Right cardiac atrium (tissue), 5 donors: ENCODE results near the gene SUGP1. TPM values are rescaled to one million over a fixed set of nuclear protein-coding genes. Genes with fewer than 3 reads are reported as not detected.

Experiments
- ATAC-seq, 2 donors: fragments of 200-7000 bp; cut with Tn5 transposase; one replicate each; pipeline versions ENCODE4 v1.8.0 to v1.9.1; 2020; ENCODE audit warnings: moderate library complexity in 2 of 2, mild to moderate bottlenecking in 1 of 2
- DNase-seq, 3 donors: peaks; one replicate each; pipeline ENCODE4 v3.0.0-alpha.2; 2020
- H3K27ac ChIP-seq: one replicate; pipeline ENCODE4 v1.5.1; 2013; ENCODE audit warnings: mild to moderate bottlenecking, low read length, control low read depth, moderate library complexity
- H3K27me3 ChIP-seq: one replicate; pipeline ENCODE4 v1.6.1; 2013; ENCODE audit not compliant: control insufficient read depth, insufficient read depth
- H3K4me1 ChIP-seq: one replicate; pipeline ENCODE4 v1.6.1; 2013; ENCODE audit warnings: low read length; ENCODE audit not compliant: control insufficient read depth, insufficient read depth
- H3K4me3 ChIP-seq: one replicate; pipeline ENCODE4 v1.5.1; 2013; ENCODE audit warnings: low read length, control low read depth
- H3K9me3 ChIP-seq: one replicate; pipeline ENCODE4 v1.6.1; 2013; ENCODE audit warnings: low read length; ENCODE audit not compliant: control insufficient read depth
- WGBS: extraction: QIAGEN DNeasy Blood & Tissue Kit; methylation state at CpG from one replicate; pipeline ENCODE4 v1.1.7; 2013; 5-methylcytosine and 5-hydroxymethylcytosine counted together
- intact Hi-C, 4 donors: fragments of 100-400 bp; cut with DNase I; formaldehyde crosslinking; loops; one replicate each; pipeline versions ENCODE4 v1.11.0 to v1.14.0; 2022 to 2023
- polyA plus RNA-seq: library from polyadenylated mRNA; stranded (reverse); fragments of 200-250 nt; gene quantifications from one replicate; pipeline ENCODE4 v1.2.3, GENCODE V29; 2013
- total RNA-seq, 4 donors: library from RNA; stranded (reverse); fragmentation: NEBNext Ultra II Directional; extraction: Animal tissue kit (Norgen Biotek cat#: 25700); gene quantifications; one replicate each; pipeline ENCODE4 v1.2.1, GENCODE V29; 2021
- donor health status: healthy with polysubstance abuse.
- donor health status: DM: no; HTN: yes; CAD: no.
- donor health status: DM: no; HTN: no; CAD: no.
- donor health status: DM: no; HTN: yes; CAD: no; lungs with severe emphysema.
- donor health status: DM: yes; HTN: yes; CAD: no.

SUGP1 gene
- total and polyA plus RNA-seq, 5 donors, result 27.4 to 44.9 (median 41.2) TPM

DNA sequence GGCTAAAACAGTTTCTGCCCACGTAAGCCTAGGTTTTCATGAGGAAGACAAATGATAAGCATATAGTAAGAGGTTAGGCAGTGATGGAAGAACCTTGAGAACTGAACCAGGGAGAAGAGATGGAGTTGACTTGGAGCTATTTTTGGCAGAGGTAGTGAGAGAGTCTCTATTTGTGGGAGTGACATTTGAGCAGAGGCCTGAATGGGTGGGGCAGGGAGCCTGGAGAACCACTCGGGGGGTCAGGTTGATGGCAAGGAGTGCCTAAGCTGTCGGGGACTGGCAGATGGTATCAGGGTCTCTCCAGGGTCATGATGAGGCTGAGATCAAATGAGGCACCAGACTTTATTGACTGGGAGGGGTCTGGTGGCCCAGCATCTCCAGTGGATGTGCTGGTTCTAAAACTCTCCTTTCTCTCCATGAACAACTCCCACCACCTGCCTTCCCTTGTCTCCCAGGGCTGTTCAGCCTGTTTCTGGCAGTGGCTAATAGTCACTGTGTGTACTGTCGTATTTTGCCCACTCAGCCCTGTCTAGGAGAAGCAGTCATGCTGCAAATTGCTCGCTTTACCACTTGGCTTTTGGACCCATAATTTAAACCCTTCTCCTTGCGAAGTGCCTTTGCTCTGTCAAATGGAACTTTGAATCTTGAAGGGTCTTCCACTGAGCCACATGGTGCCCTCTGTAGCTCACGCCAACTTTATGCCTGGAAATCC is 3.9 kb upstream of the SUGP1 start:
- Histone ChIP-seq H3K4me3 (no peak overlapping the region), H3K4me1 (peaks cover 6% of the 10 kb centered on the region), H3K27me3 (no peaks in the 10 kb centered on the region), H3K9me3 (no peaks in the 10 kb centered on the region), H3K27ac (peak overlapping the region; percentile 55)
- ATAC-seq (no peak), DNase-seq (no peak)
- intact Hi-C loops, result loop anchor here in 1 of 4 donors (10.0 kb wide), 1 partner anchor 129 kb away; the partner anchor contains the start of genes BORCS8 and RFXANK
- 77% methylated on average over 7 of the region's 7 CpGs for whole genome bisulfite sequencing

DNA sequence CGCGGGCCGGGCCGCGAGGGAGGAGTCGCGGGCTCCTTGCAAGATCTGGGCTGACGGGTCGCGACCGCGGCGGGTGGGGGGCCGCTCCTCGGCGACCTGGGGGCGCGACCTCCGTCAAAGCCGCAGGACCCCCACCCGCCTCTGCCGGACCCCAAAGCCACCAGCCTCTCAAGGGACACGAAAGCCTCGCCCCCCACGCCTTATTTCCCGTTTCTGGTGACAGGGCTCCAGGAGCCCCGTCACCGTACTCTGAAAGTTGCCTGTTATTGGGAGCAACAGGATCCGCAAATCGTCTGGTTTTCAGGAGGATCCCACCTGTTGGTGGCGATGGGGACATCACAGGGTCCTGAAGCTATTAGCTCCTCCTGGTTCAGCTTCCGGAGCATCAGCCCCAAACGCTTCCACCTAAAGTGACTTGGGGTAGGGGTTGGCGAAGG is 850 bp upstream of the SUGP1 start:
- H3K4me1 ChIP-seq, result peaks cover 6% of the 10 kb centered on the region
- H3K27me3 ChIP-seq, result no peaks in the 10 kb centered on the region
- no peak for ATAC-seq
- 1% methylated on average over 34 of the region's 34 CpGs for WGBS
- peak overlapping the region; percentile 87 for H3K27ac ChIP-seq
- DNase-seq, result peak in 1 of 3 donors; percentile 77
- H3K4me3 ChIP-seq, result peak overlapping the region; percentile 81
- intact Hi-C loops, result loop anchor here in 1 of 4 donors (10.0 kb wide), 1 partner anchor 126 kb away; the partner anchor contains the start of genes BORCS8 and RFXANK
- no peaks in the 10 kb centered on the region for H3K9me3 ChIP-seq

DNA sequence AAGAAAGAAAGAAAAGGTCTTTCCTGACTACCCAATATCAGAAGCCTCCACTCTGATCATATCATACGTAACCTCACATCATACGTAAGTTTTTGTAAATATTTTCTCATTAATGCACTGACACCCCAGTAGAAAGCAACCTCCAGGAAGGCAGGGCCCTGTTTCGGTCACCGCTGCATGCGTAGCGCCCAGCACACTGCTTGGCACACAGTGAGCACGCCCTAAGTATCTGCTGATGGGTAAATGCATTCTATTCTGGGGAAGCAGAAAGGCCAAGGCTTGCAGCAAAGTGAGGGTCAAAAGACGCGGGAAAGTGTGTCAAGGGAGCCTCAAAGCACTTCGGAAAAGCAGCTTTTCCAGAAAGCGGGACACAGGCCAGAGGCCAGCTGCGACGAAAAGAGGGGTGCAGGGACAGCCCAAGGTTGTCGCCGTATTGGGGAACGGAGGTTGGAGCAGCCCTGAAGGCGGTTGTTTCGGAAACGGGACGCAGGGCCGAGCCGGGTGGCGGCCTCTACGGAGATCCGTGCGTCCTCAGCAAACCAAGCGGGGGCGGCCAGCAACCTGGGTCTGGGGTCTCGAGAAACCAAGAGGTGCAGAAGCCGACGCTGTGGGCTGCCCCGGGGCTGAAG is 463 bp downstream of the SUGP1 start:
- Histone ChIP-seq H3K27ac (peak overlapping the region; percentile 72), H3K4me1 (peaks cover 6% of the 10 kb centered on the region), H3K27me3 (no peaks in the 10 kb centered on the region), H3K4me3 (peak overlapping the region; percentile 81), H3K9me3 (no peaks in the 10 kb centered on the region)
- DNase-seq (peak in 1 of 3 donors; percentile 33), ATAC-seq (peak in 1 of 2 donors; percentile 10)
- intact Hi-C loops, result loop anchor here in 1 of 4 donors (10.0 kb wide), 1 partner anchor 125 kb away; the partner anchor contains the start of genes BORCS8 and RFXANK
- 7% methylated on average over 32 of the region's 32 CpGs for WGBS

DNA sequence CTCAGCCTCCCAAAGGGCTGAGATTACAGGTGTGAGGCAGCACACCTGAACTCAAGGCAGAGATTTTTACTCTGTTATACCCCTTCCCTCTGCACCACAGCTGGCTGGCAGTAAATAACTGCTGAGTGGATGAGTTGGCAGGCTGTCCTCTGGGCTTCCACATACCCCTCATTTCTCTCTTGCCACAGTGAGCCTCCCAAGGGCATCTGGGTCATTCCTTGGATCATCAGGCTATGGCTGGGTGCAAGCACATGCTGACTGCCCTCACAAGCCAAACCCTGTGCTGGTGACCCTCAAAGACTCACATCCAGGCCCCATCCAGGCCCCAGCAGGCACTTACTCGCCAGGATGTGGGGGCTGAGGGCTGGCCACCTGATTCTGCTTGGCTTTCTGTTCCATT is 4.2 kb downstream of the SUGP1 start:
- ATAC-seq (no peak), DNase-seq (peak in 1 of 3 donors; percentile 23)
- Histone ChIP-seq H3K27ac (no peak overlapping the region), H3K9me3 (no peaks in the 10 kb centered on the region), H3K4me1 (no peaks in the 10 kb centered on the region), H3K4me3 (no peak overlapping the region), H3K27me3 (no peaks in the 10 kb centered on the region)
- intact Hi-C loops, result no loop called here
- 97% methylated on average over 1 of the region's 1 CpG for WGBS

DNA sequence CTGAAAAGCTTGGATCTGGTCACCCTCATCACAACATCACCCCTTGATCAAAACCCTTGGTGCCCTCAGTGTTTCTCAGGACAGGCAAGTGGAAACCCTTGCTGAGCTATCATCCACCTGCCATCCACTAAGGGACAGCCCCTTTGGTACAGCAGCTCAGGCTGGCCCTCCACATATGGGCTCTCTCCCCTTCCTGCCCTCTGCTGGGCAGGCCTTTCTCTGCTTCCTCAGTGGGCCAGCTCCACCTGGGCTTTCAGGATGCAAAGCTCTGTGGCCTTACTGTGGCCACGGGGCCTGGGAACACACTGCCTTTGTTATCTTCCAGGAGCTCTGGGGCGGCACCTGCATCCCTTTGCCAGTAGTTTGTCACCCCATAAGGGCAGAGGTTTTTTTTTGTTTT is 4.9 kb downstream of the SUGP1 start:
- DNase-seq (no peak), ATAC-seq (no peak)
- no peaks in the 10 kb centered on the region for H3K27me3 ChIP-seq
- no peak overlapping the region for H3K27ac ChIP-seq
- H3K4me3 ChIP-seq, result no peak overlapping the region
- H3K9me3 ChIP-seq, result no peaks in the 10 kb centered on the region
- WGBS, result 86% methylated on average over 2 of the region's 2 CpGs
- no peaks in the 10 kb centered on the region for H3K4me1 ChIP-seq
- intact Hi-C loops, result no loop called here

DNA sequence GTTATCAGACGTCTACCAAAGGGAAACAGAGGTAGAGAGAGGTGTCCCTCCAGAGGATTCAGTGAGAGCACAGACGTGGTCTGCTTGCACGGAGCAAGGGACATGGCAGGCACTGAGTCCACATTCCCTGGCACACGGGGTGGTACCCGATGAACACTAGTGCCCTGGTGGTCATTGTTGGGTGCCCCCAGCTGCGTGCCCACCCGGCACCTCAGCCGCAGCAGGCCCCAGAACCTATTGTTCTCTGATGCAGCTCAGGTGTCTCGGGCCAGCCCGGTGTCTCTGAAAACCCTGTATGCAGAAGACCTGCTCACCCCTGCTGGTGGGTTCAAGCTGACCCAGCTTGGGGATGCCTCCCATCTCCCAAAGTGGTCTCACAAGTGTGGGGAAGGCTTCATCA is 11.9 kb downstream of the SUGP1 start:
- no peak for ATAC-seq
- Histone ChIP-seq H3K9me3 (no peaks in the 10 kb centered on the region), H3K4me3 (no peak overlapping the region), H3K27me3 (no peaks in the 10 kb centered on the region), H3K27ac (no peak overlapping the region), H3K4me1 (no peaks in the 10 kb centered on the region)
- intact Hi-C loops, result no loop called here
- DNase-seq, result no peak
- WGBS, result 95% methylated on average over 10 of the region's 10 CpGs

DNA sequence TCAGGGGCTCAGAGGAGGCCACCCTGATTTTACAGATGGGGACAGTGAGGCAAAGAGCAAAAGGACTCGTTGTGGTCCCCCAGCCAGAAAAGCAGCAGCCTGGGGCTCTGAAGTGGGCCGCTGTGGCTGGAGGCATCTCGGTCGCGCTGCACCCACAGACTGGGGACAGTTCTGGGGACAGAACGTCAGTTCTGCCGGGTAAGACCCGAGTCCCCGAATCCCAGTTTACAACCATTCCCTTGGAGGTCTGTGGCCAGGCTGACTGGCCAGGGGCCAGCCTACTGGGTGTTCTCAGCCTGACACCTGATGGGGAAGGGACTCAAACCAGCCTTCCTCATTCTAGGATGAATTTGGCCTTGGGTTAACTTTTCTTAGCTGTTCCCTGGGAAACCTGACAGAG is 14.1 kb downstream of the SUGP1 start:
- no peak for ATAC-seq
- intact Hi-C loops, result no loop called here

DNA sequence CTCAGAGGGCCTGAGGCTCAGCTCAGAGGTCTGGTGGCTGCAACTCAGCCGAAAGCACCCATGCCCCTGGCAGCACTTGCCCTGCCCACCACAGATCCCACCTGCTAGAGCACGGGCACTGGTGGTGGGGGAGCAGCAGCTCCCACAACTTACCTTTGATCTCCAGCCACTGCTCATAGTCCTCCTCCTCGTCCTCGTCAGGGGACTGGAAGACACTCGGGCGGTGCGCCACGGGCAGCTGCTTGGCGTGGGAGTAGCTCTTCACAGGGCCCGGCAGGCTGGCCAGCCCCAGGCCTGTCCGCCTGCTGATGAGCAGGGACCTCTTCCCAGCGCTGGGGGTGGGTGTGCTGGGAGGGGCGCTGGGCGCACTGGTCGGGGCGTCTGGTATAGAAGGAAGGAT is 14.6 kb downstream of the SUGP1 start:
- whole genome bisulfite sequencing, result 92% methylated on average over 16 of the region's 16 CpGs
- intact Hi-C loops, result no loop called here
- no peaks in the 10 kb centered on the region for H3K4me1 ChIP-seq
- no peak overlapping the region for H3K4me3 ChIP-seq
- DNase-seq (no peak), ATAC-seq (no peak)
- H3K9me3 ChIP-seq, result no peaks in the 10 kb centered on the region
- no peaks in the 10 kb centered on the region for H3K27me3 ChIP-seq
- H3K27ac ChIP-seq, result no peak overlapping the region

More for the DNA sequence above, 14.1 kb downstream of the SUGP1 start:
- no peaks in the 10 kb centered on the region for H3K27me3 ChIP-seq
- no peak for DNase-seq
- no peaks in the 10 kb centered on the region for H3K4me1 ChIP-seq
- 94% methylated on average over 9 of the region's 9 CpGs for WGBS
- no peaks in the 10 kb centered on the region for H3K9me3 ChIP-seq
- H3K27ac ChIP-seq, result no peak overlapping the region
- no peak overlapping the region for H3K4me3 ChIP-seq

DNA sequence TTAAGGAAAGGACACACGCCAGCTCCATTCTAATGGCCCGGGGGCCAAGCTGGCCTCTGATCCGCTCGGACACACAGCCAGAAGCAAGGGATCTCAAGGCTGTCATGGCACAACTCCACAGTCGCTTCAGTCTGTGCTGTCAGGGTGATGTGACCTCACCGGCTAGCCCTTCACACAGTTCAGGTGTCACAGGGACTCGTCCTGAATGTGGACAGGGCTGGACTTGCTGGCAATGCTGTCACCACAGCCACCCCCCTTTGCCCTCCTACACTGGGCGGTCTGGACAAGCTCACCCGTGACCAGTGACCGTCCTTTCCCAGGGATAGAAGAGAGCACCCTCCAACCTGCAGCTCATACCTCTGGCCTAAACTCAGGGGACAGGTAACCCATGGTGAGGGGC is 15.2 kb downstream of the SUGP1 start:
- intact Hi-C loops, result no loop called here
- Histone ChIP-seq H3K4me3 (no peak overlapping the region), H3K27ac (no peak overlapping the region), H3K27me3 (no peaks in the 10 kb centered on the region), H3K9me3 (no peaks in the 10 kb centered on the region), H3K4me1 (no peaks in the 10 kb centered on the region)
- ATAC-seq (peak in 1 of 2 donors; percentile 6), DNase-seq (no peak)
- WGBS, result 85% methylated on average over 10 of the region's 10 CpGs

DNA sequence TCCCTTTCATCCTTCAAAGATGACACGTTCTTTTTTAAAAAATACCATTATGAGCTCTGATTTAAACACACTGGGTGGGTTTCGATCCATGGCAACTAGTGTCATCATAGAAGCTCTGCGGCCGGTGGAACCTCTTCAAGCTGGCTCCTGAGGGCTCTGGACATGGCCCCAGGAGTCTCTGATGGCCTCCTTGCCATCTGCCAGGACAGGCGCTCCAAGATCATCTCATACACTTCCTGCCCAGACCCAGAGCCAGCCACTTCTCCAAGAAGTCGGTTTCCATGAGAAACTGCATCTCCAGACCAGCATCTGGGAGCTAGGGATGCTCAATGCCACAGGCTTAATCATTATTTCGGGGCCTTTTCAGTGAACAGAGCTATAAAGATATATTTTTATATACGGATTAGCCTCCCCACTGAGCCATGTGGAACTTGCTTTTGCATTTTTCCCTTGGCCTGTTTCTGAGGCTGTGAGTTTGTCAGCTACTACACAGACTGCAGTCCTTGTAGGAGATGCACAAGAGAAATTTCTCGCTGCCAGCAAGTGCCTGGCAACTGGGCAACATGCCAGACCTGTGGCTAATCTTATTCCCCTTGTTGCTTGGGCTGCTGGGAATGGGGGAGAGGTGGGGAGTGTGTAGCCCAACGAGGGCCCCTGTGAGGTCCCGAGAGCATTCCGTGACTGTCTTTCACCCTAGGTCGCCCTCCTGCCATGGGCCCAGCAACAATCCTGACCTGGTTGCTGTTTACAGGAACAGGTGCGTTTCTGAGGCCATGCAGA is 15.9 kb downstream of the SUGP1 start:
- DNase-seq, result no peak
- Histone ChIP-seq H3K27me3 (no peaks in the 10 kb centered on the region), H3K9me3 (no peaks in the 10 kb centered on the region), H3K4me3 (no peak overlapping the region), H3K4me1 (no peaks in the 10 kb centered on the region), H3K27ac (no peak overlapping the region)
- whole genome bisulfite sequencing, result 77% methylated on average over 14 of the region's 14 CpGs
- ATAC-seq, result no peak
- intact Hi-C loops, result no loop called here

DNA sequence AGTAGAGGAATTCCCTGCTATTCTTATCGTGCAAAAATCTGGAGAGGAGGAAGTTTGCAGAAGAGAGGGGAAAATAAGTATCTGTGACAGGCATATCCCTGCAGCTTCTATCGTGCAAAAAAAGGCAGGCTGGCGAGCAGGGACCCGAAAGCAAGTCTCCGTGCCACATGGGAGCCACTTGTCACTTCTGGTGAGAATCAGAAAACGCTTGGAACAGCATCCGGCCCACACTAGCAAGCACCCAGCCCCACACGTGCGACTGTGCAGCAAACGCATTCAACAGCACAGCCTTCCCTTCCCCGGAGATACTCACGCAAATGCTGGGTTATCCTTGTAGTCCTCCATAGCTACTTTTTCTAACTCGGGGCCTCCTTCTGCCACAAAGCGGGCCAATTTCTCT is 16.9 kb downstream of the SUGP1 start:
- no peaks in the 10 kb centered on the region for H3K9me3 ChIP-seq
- 83% methylated on average over 14 of the region's 14 CpGs for WGBS
- H3K4me3 ChIP-seq, result no peak overlapping the region
- intact Hi-C loops, result no loop called here
- ATAC-seq (no peak), DNase-seq (no peak)
- H3K27ac ChIP-seq, result no peak overlapping the region
- H3K4me1 ChIP-seq, result no peaks in the 10 kb centered on the region
- no peaks in the 10 kb centered on the region for H3K27me3 ChIP-seq
